ENCODE measurements around the gene KREMEN1. TPM values are rescaled to one million over a fixed set of nuclear protein-coding genes. Genes with fewer than 3 reads are reported as not detected.

KREMEN1 gene
- total and polyA plus RNA-seq, 2 of the 4 experiments (the other 2 are of a cell fraction) = 2.9 to 4.6 TPM

- POLR2A ChIA-PET (ENCODE audit: unreplicated experiment) = no interaction called here
- dilution Hi-C loops (cut with HindIII; ENCODE audit: low sequenced_read_pairs, unreplicated experiment) = no loop called here
These were observed 140.7 kb downstream of the KREMEN1 start for GRCh38 chr22:29213493-29213892.

More at GRCh38 chr22:29213493-29213892, 140.7 kb downstream of the KREMEN1 start:
- no peak for TF ChIP-seq POLR2A (IDR thresholded peaks at IDR 0.05; ENCODE audit: low read depth, low read length)
- no peak for TF ChIP-seq FOS (IDR thresholded peaks at IDR 0.05; ENCODE audit: low read depth, low read length)
- TF ChIP-seq MAZ (IDR thresholded peaks at IDR 0.05; ENCODE audit: borderline replicate concordance, low read depth, low read length) = no peak
- no peak for TF ChIP-seq SMC3 (IDR thresholded peaks at IDR 0.05; ENCODE audit: low read depth, low read length)
- TF ChIP-seq NFE2L2 (IDR thresholded peaks at IDR 0.05; ENCODE audit: low read depth, low read length) = no peak
- in situ Hi-C loops (cut with MboI; ENCODE audit: low sequenced_read_pairs) (no loop called here), intact Hi-C loops (cut with micrococcal nuclease) (no loop called here)
- H3K14ac ChIP-seq (replicated peaks; ENCODE audit: low read depth, low read length) = no peak overlapping the region
- no peak overlapping the region for H2AK5ac ChIP-seq (ENCODE audit: low read depth, low read length)
- no peak overlapping the region for H2BK15ac ChIP-seq (ENCODE audit: low read depth, low read length)
- ATAC-seq (ENCODE audit: low read depth) = no peak
- no peak overlapping the region for H3K4me3 ChIP-seq (ENCODE audit: insufficient read depth, low read depth, low read length)
- H2AK9ac ChIP-seq (replicated peaks; ENCODE audit: low read depth, low read length, poor library complexity) = no peak overlapping the region
- no peak overlapping the region for H4K5ac ChIP-seq (ENCODE audit: low read depth, low read length)
- H2BK5ac ChIP-seq (ENCODE audit: low read depth, low read length, poor library complexity, severe bottlenecking) = no peak overlapping the region
- H3K27ac ChIP-seq (ENCODE audit: insufficient read depth, low read length) = no peak overlapping the region
- no peak overlapping the region for H2AFZ ChIP-seq (replicated peaks; ENCODE audit: low read length, poor library complexity)
- no peak overlapping the region for H2BK20ac ChIP-seq (ENCODE audit: low read depth, low read length)
- no peak overlapping the region for H3K4ac ChIP-seq (ENCODE audit: low read depth, low read length)
- H4K20me1 ChIP-seq (ENCODE audit: insufficient read depth, low read length) = no peaks in the 10 kb centered on the region; the same call in 1 of the 2 replicates
- no peak overlapping the region for H3K4me2 ChIP-seq (ENCODE audit: low read depth, low read length)
- peaks cover 13% of the 10 kb centered on the region for H3K27me3 ChIP-seq (ENCODE audit: control insufficient read depth, insufficient read depth, low read length)
- H3K23ac ChIP-seq (ENCODE audit: low read depth, low read length) = no peak overlapping the region
- no TSS peak for BruUV-seq (replicated peaks)
- CTCF ChIA-PET = no interaction called here
- no peak for DNase-seq
- H3K56ac ChIP-seq (ENCODE audit: extremely low read depth, insufficient read depth, low read length) = no peak overlapping the region
- H3K9me3 ChIP-seq (ENCODE audit: control insufficient read depth, insufficient read depth, low read length) = no peaks in the 10 kb centered on the region
- no peaks in the 10 kb centered on the region for H3K9me1 ChIP-seq (ENCODE audit: insufficient read depth, low read length)
- no peak overlapping the region for H4K8ac ChIP-seq (ENCODE audit: low read depth in 2 of 2, low read length in 2 of 2)
- peaks cover 4% of the 10 kb centered on the region for H3K4me1 ChIP-seq (ENCODE audit: control insufficient read depth, insufficient read depth, low read length)
- H3K79me1 ChIP-seq (ENCODE audit: low read depth in 1 of 2, low read length in 2 of 2) = no peaks in the 10 kb centered on the region
- no peaks in the 10 kb centered on the region for H3K36me3 ChIP-seq (ENCODE audit: control insufficient read depth, insufficient read depth, low read length)
- no peak overlapping the region for H3K18ac ChIP-seq (ENCODE audit: low read depth, low read length)
- no peak overlapping the region for H4K91ac ChIP-seq (ENCODE audit: insufficient read depth, low read depth, low read length)
- H2BK120ac ChIP-seq (ENCODE audit: low read depth, low read length) = no peak overlapping the region
- no peak overlapping the region for H3K9ac ChIP-seq (ENCODE audit: low read depth, low read length)
- WGBS, 2 experiments (ENCODE audit: extremely low coverage in 2 of 2, insufficient read length in 1 of 2) = 50% methylated on average over 1 of the region's 9 CpGs; no CpG with 5 or more reads in 1 of the 2 experiments
